Fibroblast of lung (primary cell): ENCODE results near the gene GLRX3. TPM values are rescaled to one million over a fixed set of nuclear protein-coding genes. Genes with fewer than 3 reads are reported as not detected.

Experiments
- DNase-seq, 2 donors: peaks; one replicate each; pipeline versions ENCODE4 v3.0.0 to v3.0.0-alpha.2; 2010; ENCODE audit warnings: low read depth in 2 of 2
- H2AFZ ChIP-seq: 2 replicates; pipeline ENCODE4 v1.5.1; 2012; ENCODE audit warnings: low read length, control low read depth, inconsistent platforms
- H3K27ac ChIP-seq: 2 replicates; pipeline ENCODE4 v1.5.1; 2011; ENCODE audit warnings: low read length, control low read depth; ENCODE audit not compliant: insufficient read depth
- H3K27me3 ChIP-seq: 2 replicates; pipeline ENCODE4 v1.5.1; 2011; ENCODE audit warnings: mild to moderate bottlenecking, low read length; ENCODE audit not compliant: control insufficient read depth, insufficient read depth
- H3K36me3 ChIP-seq: 2 replicates; pipeline ENCODE4 v1.5.1; 2011; ENCODE audit warnings: low read length; ENCODE audit not compliant: control insufficient read depth, insufficient read depth
- H3K4me1 ChIP-seq: 2 replicates; pipeline ENCODE4 v1.5.1; 2011; ENCODE audit warnings: low read length; ENCODE audit not compliant: control insufficient read depth, insufficient read depth; ENCODE audit errors: extremely low read depth
- H3K4me2 ChIP-seq: 2 replicates; pipeline ENCODE4 v1.5.1; 2011; ENCODE audit warnings: low read length, control low read depth; ENCODE audit not compliant: insufficient read depth; ENCODE audit errors: extremely low read depth
- H3K4me3 ChIP-seq, 4 experiments: fragments of 200-600 bp in 1 of 4; sonication (generic) in 1 of 4; replicated peaks in 1 of 4; 2 replicates each; pipeline ENCODE4 v1.5.1; 2011 to 2016; ENCODE audit warnings: low read length in 4 of 4, low read depth in 3 of 4, mild to moderate bottlenecking in 3 of 4, control low read depth in 2 of 4, inconsistent platforms in 1 of 4, mixed read lengths in 1 of 4; ENCODE audit not compliant: insufficient read depth in 1 of 4; ENCODE audit errors: control extremely low read depth in 1 of 4
- H3K79me2 ChIP-seq: 2 replicates; pipeline ENCODE4 v1.5.1; 2012; ENCODE audit warnings: mild to moderate bottlenecking, low read length, inconsistent platforms; ENCODE audit not compliant: control insufficient read depth, insufficient read depth
- H3K9ac ChIP-seq: 2 replicates; pipeline ENCODE4 v1.5.1; 2011; ENCODE audit warnings: mild to moderate bottlenecking, low read length, control low read depth; ENCODE audit not compliant: insufficient read depth
- H3K9me3 ChIP-seq: 2 replicates; pipeline ENCODE4 v1.5.1; 2012; ENCODE audit warnings: low read depth, low read length; ENCODE audit not compliant: control insufficient read depth, insufficient read depth
- H4K20me1 ChIP-seq: 2 replicates; pipeline ENCODE4 v1.5.1; 2011; ENCODE audit warnings: low read length; ENCODE audit not compliant: control insufficient read depth, insufficient read depth; ENCODE audit errors: extremely low read depth
- EZH2 ChIP-seq: IDR thresholded peaks from 2 replicates; pipeline ENCODE4 v1.5.1; 2012; ENCODE audit warnings: low read length, control low read depth, mild to moderate bottlenecking; ENCODE audit errors: missing control alignments
- polyA plus RNA-seq, 2 donors: library from polyadenylated mRNA; depleted of rRNA in 1 of 2; stranded (reverse) in 1 of 2; unstranded in 1 of 2; fragments of >200 nt; gene quantifications; 2 replicates each; pipeline ENCODE4 v1.2.1, GENCODE V29; 2011 to 2012; ENCODE audit warnings: missing spikeins in 1 of 2
- total RNA-seq: library from RNA; depleted of rRNA; stranded (reverse); fragments of >200 nt; gene quantifications from 2 replicates; pipeline ENCODE4 v1.2.1, GENCODE V29; 2014
- TF ChIP-seq, protein P1 (sequence below), 2 donors: IDR thresholded peaks in 1 of 2; conservative IDR thresholded peaks in 1 of 2; 1 replicate in 1 of 2; 2 replicates in 1 of 2; pipeline ENCODE4 v1.5.1; 2011 to 2012; ENCODE audit warnings: low read length in 2 of 2, control low read depth in 1 of 2, inconsistent platforms in 1 of 2, low read depth in 1 of 2, mild to moderate bottlenecking in 1 of 2

Gene GLRX3
- total and polyA plus RNA-seq, 2 donors (not counting 1 experiment from before 2014, with no cell fraction given), result 51.7 to 95.6 TPM

DNA sequence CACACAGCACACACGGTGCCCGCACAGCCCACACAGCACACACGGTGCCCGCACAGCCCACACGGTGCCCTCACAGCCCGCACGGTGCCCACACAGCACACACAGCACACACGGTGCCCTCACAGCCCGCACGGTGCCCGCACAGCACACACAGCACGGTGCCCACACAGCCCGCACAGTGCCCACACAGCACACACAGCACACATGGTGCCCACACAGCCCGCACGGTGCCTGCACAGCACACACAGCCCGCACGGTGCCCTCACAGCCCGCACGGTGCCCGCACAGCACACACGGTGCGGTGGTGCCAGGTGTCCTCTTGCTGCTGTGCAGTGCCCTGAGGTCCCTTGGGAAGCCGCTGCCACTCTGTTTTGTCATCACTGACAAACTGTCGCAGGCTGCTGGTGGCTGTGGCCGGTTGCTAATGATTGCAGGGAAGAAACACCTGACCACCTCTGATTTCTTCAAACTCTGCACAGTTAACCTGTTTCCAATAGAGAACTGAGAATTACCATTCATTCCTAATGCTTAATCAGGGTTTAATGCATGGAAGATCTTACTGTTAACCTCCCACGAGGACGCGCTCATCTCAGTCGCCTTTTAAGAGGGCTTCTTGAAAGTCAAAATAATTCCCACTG, 66.9 kb downstream of the GLRX3 start:
- Histone ChIP-seq H3K27ac (no peak overlapping the region), H2AFZ (no peak overlapping the region), H3K4me3 (no peak overlapping the region), H4K20me1 (no peaks in the 10 kb centered on the region), H3K36me3 (no peaks in the 10 kb centered on the region), H3K27me3 (no peaks in the 10 kb centered on the region), H3K4me2 (no peak overlapping the region), H3K79me2 (no peaks in the 10 kb centered on the region), H3K9ac (no peak overlapping the region), H3K4me1 (no peaks in the 10 kb centered on the region), H3K9me3 (no peaks in the 10 kb centered on the region)
- no peak for DNase-seq
- TF ChIP-seq EZH2, result no peak
- TF ChIP-seq, protein P1, sequence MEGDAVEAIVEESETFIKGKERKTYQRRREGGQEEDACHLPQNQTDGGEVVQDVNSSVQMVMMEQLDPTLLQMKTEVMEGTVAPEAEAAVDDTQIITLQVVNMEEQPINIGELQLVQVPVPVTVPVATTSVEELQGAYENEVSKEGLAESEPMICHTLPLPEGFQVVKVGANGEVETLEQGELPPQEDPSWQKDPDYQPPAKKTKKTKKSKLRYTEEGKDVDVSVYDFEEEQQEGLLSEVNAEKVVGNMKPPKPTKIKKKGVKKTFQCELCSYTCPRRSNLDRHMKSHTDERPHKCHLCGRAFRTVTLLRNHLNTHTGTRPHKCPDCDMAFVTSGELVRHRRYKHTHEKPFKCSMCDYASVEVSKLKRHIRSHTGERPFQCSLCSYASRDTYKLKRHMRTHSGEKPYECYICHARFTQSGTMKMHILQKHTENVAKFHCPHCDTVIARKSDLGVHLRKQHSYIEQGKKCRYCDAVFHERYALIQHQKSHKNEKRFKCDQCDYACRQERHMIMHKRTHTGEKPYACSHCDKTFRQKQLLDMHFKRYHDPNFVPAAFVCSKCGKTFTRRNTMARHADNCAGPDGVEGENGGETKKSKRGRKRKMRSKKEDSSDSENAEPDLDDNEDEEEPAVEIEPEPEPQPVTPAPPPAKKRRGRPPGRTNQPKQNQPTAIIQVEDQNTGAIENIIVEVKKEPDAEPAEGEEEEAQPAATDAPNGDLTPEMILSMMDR (conservative IDR thresholded peaks at IDR 0.05 in 1 of 2, IDR thresholded peaks at IDR 0.05 in 1 of 2; ENCODE audit: low read depth in 1 of 2, low read length in 2 of 2), result no peak

DNA sequence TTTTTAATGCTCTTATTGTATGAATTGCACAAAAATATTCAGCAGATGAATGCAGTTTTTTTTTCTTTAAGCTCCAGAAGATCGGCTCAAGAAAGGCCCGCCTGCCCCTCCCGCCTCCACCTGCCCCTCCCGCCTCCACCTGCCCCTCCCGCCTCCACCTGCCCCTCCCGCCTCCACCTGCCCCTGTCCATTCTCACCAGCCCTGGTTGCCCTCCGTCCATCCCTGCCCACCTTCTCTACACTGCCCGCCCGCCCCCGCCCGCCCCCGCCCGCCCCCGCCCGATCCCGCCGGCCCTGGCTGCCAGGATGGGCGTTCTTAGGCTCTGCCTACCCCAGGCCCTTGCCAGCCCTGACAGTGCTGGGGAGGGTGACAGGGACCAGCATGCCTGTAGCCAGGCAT, 67.4 kb downstream of the GLRX3 start:
- Histone ChIP-seq H3K36me3 (no peaks in the 10 kb centered on the region), H3K4me1 (no peaks in the 10 kb centered on the region), H3K27me3 (no peaks in the 10 kb centered on the region), H4K20me1 (no peaks in the 10 kb centered on the region), H3K9ac (no peak overlapping the region), H2AFZ (no peak overlapping the region), H3K4me3 (no peak overlapping the region), H3K9me3 (no peaks in the 10 kb centered on the region), H3K79me2 (no peaks in the 10 kb centered on the region), H3K27ac (no peak overlapping the region), H3K4me2 (no peak overlapping the region)
- DNase-seq, result no peak
- TF ChIP-seq EZH2, result no peak
- TF ChIP-seq, protein P1 (conservative IDR thresholded peaks at IDR 0.05 in 1 of 2, IDR thresholded peaks at IDR 0.05 in 1 of 2; ENCODE audit: low read depth in 1 of 2, low read length in 2 of 2), result no peak

GRCh38 chr10:130206216-130206737, 70.1 kb downstream of the GLRX3 start:
- no peaks in the 10 kb centered on the region for H3K9me3 ChIP-seq
- no peaks in the 10 kb centered on the region for H3K27me3 ChIP-seq
- no peak overlapping the region for H3K27ac ChIP-seq
- H3K79me2 ChIP-seq, result no peaks in the 10 kb centered on the region
- H3K36me3 ChIP-seq, result no peaks in the 10 kb centered on the region
- H4K20me1 ChIP-seq, result no peaks in the 10 kb centered on the region
- no peaks in the 10 kb centered on the region for H3K4me1 ChIP-seq
- no peak overlapping the region for H3K4me3 ChIP-seq
- no peak overlapping the region for H3K4me2 ChIP-seq
- DNase-seq, result no peak
- TF ChIP-seq EZH2, result no peak
- TF ChIP-seq, protein P1 (conservative IDR thresholded peaks at IDR 0.05 in 1 of 2, IDR thresholded peaks at IDR 0.05 in 1 of 2; ENCODE audit: low read depth in 1 of 2, low read length in 2 of 2), result no peak
- H2AFZ ChIP-seq, result no peak overlapping the region
- H3K9ac ChIP-seq, result no peak overlapping the region
